Activated CD8-positive, alpha-beta T cell treated with anti-CD3 and anti-CD28 coated beads for 36 hours (primary cell): ENCODE measurements around the gene CRYGN. TPM values are rescaled to one million over a fixed set of nuclear protein-coding genes. Genes with fewer than 3 reads are reported as not detected.

Experiments
- ATAC-seq: fragments of 200-7000 bp; cut with Tn5 transposase; one replicate; pipeline ENCODE4 v1.10.0; 2021; ENCODE audit warnings: mild to moderate bottlenecking, moderate library complexity
- CTCF ChIA-PET: fragments of 350-600 bp; sonication (Branson Sonifier 250); formaldehyde crosslinking; loops from one replicate; lab custom pipeline; 2021; ENCODE audit warnings: antibody characterized with exemption; lab: Charles Lee
- POLR2A ChIA-PET: fragments of 350-600 bp; sonication (Branson Sonifier 250); formaldehyde crosslinking; loops from one replicate; lab custom pipeline; 2021; ENCODE audit warnings: antibody characterized with exemption; lab: Charles Lee
- DNase-seq: peaks from one replicate; pipeline ENCODE4 v3.0.0-alpha.2; 2020
- H3K27ac Mint-ChIP-seq: one replicate; pipeline ENCODE4 v1.8.0; 2021; ENCODE audit warnings: mild to moderate bottlenecking, mixed read lengths
- H3K27me3 Mint-ChIP-seq: one replicate; pipeline ENCODE4 v1.8.0; 2021; ENCODE audit warnings: mixed read lengths
- H3K36me3 Mint-ChIP-seq: one replicate; pipeline ENCODE4 v1.8.0; 2021; ENCODE audit warnings: low read depth, mixed read lengths
- H3K4me1 Mint-ChIP-seq: one replicate; pipeline ENCODE4 v1.8.0; 2021; ENCODE audit warnings: low read depth, mixed read lengths
- H3K4me3 Mint-ChIP-seq: one replicate; pipeline ENCODE4 v1.8.0; 2021; ENCODE audit warnings: mild to moderate bottlenecking, moderate library complexity, mixed read lengths
- H3K9me3 Mint-ChIP-seq: one replicate; pipeline ENCODE4 v1.8.0; 2021; ENCODE audit warnings: mixed read lengths
- CTCF ChIP-seq: fragments of 200-600 bp; IDR thresholded peaks from one replicate; pipeline ENCODE4 v1.8.0; 2022; ENCODE audit warnings: antibody characterized with exemption, mild to moderate bottlenecking
- intact Hi-C: fragments of 100-400 bp; cut with micrococcal nuclease; formaldehyde crosslinking; loops from one replicate; pipeline ENCODE4 v1.10.0; 2022
- total RNA-seq, 2 experiments: library from RNA; stranded (reverse); gene quantifications; one replicate each; pipeline ENCODE4 v1.2.3, GENCODE V29; 2021

The CRYGN gene
- total RNA-seq, 2 experiments from 2014 or later: 0.16 to 0.90 TPM

- Mint-ChIP-seq H3K4me1 (peaks cover 31% of the 10 kb centered on the region), H3K27ac (no peak overlapping the region), H3K9me3 (no peaks in the 10 kb centered on the region), H3K4me3 (no peak overlapping the region), H3K27me3 (no peaks in the 10 kb centered on the region), H3K36me3 (no peaks in the 10 kb centered on the region)
- no peak for TF ChIP-seq CTCF
- intact Hi-C loops: no loop called here
- DNase-seq (no peak), ATAC-seq (no peak)
- ChIA-PET POLR2A (no interaction called here), CTCF (interaction anchor here (0.8 to 6.8 kb wide), 3 partner anchors 9 to 540 kb away, joined by 3 to 51 read pairs (median 3); no protein-coding TSS in a partner anchor)
Observed at GRCh38 chr7:151438864-151439601, 908 bp downstream of the CRYGN start.

- TF ChIP-seq CTCF: no peak
- no peaks in the 10 kb centered on the region for H3K36me3 Mint-ChIP-seq
- H3K9me3 Mint-ChIP-seq: no peaks in the 10 kb centered on the region
- no peak for ATAC-seq
- intact Hi-C loops: no loop called here
- H3K27me3 Mint-ChIP-seq: no peaks in the 10 kb centered on the region
- no peak for DNase-seq
- ChIA-PET POLR2A (no interaction called here), CTCF (interaction anchor here (0.7 to 6.8 kb wide), 5 partner anchors 11 to 539 kb away, joined by 3 to 51 read pairs (median 3); no protein-coding TSS in a partner anchor)
- H3K4me3 Mint-ChIP-seq: no peak overlapping the region
- H3K27ac Mint-ChIP-seq: no peak overlapping the region
- H3K4me1 Mint-ChIP-seq: peaks cover 37% of the 10 kb centered on the region
Observed at GRCh38 chr7:151437866-151438516, 1.9 kb downstream of the CRYGN start.

- no peaks in the 10 kb centered on the region for H3K36me3 Mint-ChIP-seq
- H3K9me3 Mint-ChIP-seq: no peaks in the 10 kb centered on the region
- H3K4me1 Mint-ChIP-seq: peaks cover 41% of the 10 kb centered on the region
- H3K27ac Mint-ChIP-seq: no peak overlapping the region
- ChIA-PET CTCF (interaction anchor here (0.7 to 6.8 kb wide), 5 partner anchors 11 to 122 kb away, joined by 3 to 51 read pairs (median 3); no protein-coding TSS in a partner anchor), POLR2A (interaction anchor here (0.8 to 1.2 kb wide), 3 partner anchors 27 to 94 kb away, joined by 3 read pairs; partner anchors contain the start of gene WDR86)
- no peak for TF ChIP-seq CTCF
- DNase-seq: no peak
- intact Hi-C loops: no loop called here
- H3K27me3 Mint-ChIP-seq: no peaks in the 10 kb centered on the region
- no peak overlapping the region for H3K4me3 Mint-ChIP-seq
- no peak for ATAC-seq
Observed at GRCh38 chr7:151437159-151437553, 2.8 kb downstream of the CRYGN start.

GRCh38 chr7:151436446-151437158, 3.3 kb downstream of the CRYGN start:
- H3K4me3 Mint-ChIP-seq: no peak overlapping the region
- peaks cover 38% of the 10 kb centered on the region for H3K4me1 Mint-ChIP-seq
- DNase-seq: no peak
- ATAC-seq: no peak
- H3K36me3 Mint-ChIP-seq: no peaks in the 10 kb centered on the region
- POLR2A ChIA-PET: interaction anchor here (0.8 to 1.2 kb wide), 3 partner anchors 27 to 94 kb away, joined by 3 read pairs; partner anchors contain the start of gene WDR86
- no peak overlapping the region for H3K27ac Mint-ChIP-seq
- no peaks in the 10 kb centered on the region for H3K9me3 Mint-ChIP-seq
- intact Hi-C loops: no loop called here
- H3K27me3 Mint-ChIP-seq: no peaks in the 10 kb centered on the region
- CTCF ChIA-PET: interaction anchor here (1.3 to 6.8 kb wide), 5 partner anchors 12 to 122 kb away, joined by 3 to 51 read pairs (median 3); no protein-coding TSS in a partner anchor
- TF ChIP-seq CTCF: no peak
